ENCODE results near the gene DLD. TPM values are rescaled to one million over a fixed set of nuclear protein-coding genes. Genes with fewer than 3 reads are reported as not detected.

Gene DLD
- total and polyA plus RNA-seq, 2 experiments from 2014 or later = 38.1 to 76.2 TPM

- no peak for TF ChIP-seq ETS1 (IDR thresholded peaks at IDR 0.05)
- no peak for TF ChIP-seq EZH2phosphoT487 (IDR thresholded peaks at IDR 0.05; ENCODE audit: unreplicated experiment)
- TF ChIP-seq ZNF462 (CRISPR knock-in tag; IDR thresholded peaks at IDR 0.05) = no peak
Observed at GRCh38 chr7:107944411-107945169, 53.6 kb downstream of the DLD start (continued).

GRCh38 chr7:107945332-107945731 lies 54.3 kb downstream of the DLD start:
- Histone ChIP-seq H3K9me2 (ENCODE audit: insufficient read depth) (no peaks in the 10 kb centered on the region), H3K27me3 (ENCODE audit: insufficient read depth) (no peaks in the 10 kb centered on the region), H3K27ac (ENCODE audit: low read depth) (no peak overlapping the region), H3K4me3 (no peak overlapping the region), H3K36me3 (ENCODE audit: insufficient read depth) (peaks cover 10% of the 10 kb centered on the region), H4K20me1 (replicated peaks; ENCODE audit: insufficient read depth) (no peaks in the 10 kb centered on the region), H3K4me2 (no peak overlapping the region), H3K4me1 (ENCODE audit: insufficient read depth) (no peaks in the 10 kb centered on the region), H3F3A (replicated peaks; ENCODE audit: low read depth) (no peaks in the 10 kb centered on the region), H3K79me2 (replicated peaks; ENCODE audit: insufficient read depth) (no peaks in the 10 kb centered on the region), H2AFZ (no peak overlapping the region)
- no peaks in the 10 kb centered on the region for H3K9me3 Mint-ChIP-seq
- no peak overlapping the region for H3K4me3 Mint-ChIP-seq
- no peak for ATAC-seq
- DNase-seq (ENCODE audit: low spot score) = no peak
- H3K27me3 Mint-ChIP-seq (ENCODE audit: insufficient read depth, low read depth, poor library complexity) = peaks cover 8% of the 10 kb centered on the region
- peaks cover 5% of the 10 kb centered on the region; the same call in 2 of the 3 replicates for H3K36me3 Mint-ChIP-seq (ENCODE audit: low read depth)
- H3K4me1 Mint-ChIP-seq = peaks cover 2% of the 10 kb centered on the region; the same call in 2 of the 3 replicates
- H3K27ac Mint-ChIP-seq = no peak overlapping the region
- no peak for TF ChIP-seq POLR2AphosphoS5 (IDR thresholded peaks at IDR 0.05; ENCODE audit: low read depth)
- TF ChIP-seq EZH2 (IDR thresholded peaks at IDR 0.05; ENCODE audit: low read depth, unreplicated experiment) = no peak
- no peak for TF ChIP-seq ZNF331 (CRISPR knock-in tag; IDR thresholded peaks at IDR 0.05; ENCODE audit: low read depth)
- TF ChIP-seq REST (IDR thresholded peaks at IDR 0.05; ENCODE audit: unreplicated experiment) = no peak

Measured in GM23338 (cell line).